HG03439 (cell line): Measurements from ENCODE around the gene BMP2K.
A peak's percentile ranks its signal among the peaks of the same experiment; 100 is the strongest.

Experiments
- ATAC-seq: cut with Tn5 transposase; IDR thresholded peaks from one replicate; pipeline ENCODE4 v1.9.1; 2021; ENCODE audit warnings: mild to moderate bottlenecking, moderate library complexity; ENCODE audit not compliant: unreplicated experiment

The BMP2K gene

GRCh38 chr4:78763763-78764387 lies 12.3 kb upstream of the BMP2K start:
- ATAC-seq = no peak

GRCh38 chr4:78764498-78764961 lies 11.6 kb upstream of the BMP2K start:
- no peak for ATAC-seq

- ATAC-seq = no peak
Observed at GRCh38 chr4:78765432-78766006, 10.6 kb upstream of the BMP2K start.

- no peak for ATAC-seq
Observed at GRCh38 chr4:78766026-78766425, 10.1 kb upstream of the BMP2K start.

- ATAC-seq = peak; percentile 83
Observed at GRCh38 chr4:78766650-78767049, 9.5 kb upstream of the BMP2K start.

GRCh38 chr4:78767350-78767749 lies 8.8 kb upstream of the BMP2K start:
- ATAC-seq = peak; percentile 62

- ATAC-seq = no peak
Observed at GRCh38 chr4:78768452-78769180, 7.5 kb upstream of the BMP2K start.

GRCh38 chr4:78770091-78770642 lies 6.0 kb upstream of the BMP2K start:
- no peak for ATAC-seq

- ATAC-seq = no peak
Observed at GRCh38 chr4:78772526-78773091, 3.5 kb upstream of the BMP2K start.

GRCh38 chr4:78774417-78774816 lies 1.7 kb upstream of the BMP2K start:
- ATAC-seq = no peak

- ATAC-seq = peak; percentile 63
Observed at GRCh38 chr4:78775303-78776078, 659 bp upstream of the BMP2K start.

- ATAC-seq = peak; percentile 31
Observed at GRCh38 chr4:78776729-78777575, 802 bp downstream of the BMP2K start.

- ATAC-seq = no peak
Observed at GRCh38 chr4:78777576-78777940, 1.4 kb downstream of the BMP2K start.

- ATAC-seq = no peak
Observed at GRCh38 chr4:78778530-78778929, 2.4 kb downstream of the BMP2K start.

GRCh38 chr4:78779280-78779679 lies 3.1 kb downstream of the BMP2K start:
- ATAC-seq = no peak

- ATAC-seq = no peak
Observed at GRCh38 chr4:78780093-78780492, 3.9 kb downstream of the BMP2K start.

GRCh38 chr4:78781139-78781538 lies 5.0 kb downstream of the BMP2K start:
- ATAC-seq = no peak

- ATAC-seq = no peak
Observed at GRCh38 chr4:78781924-78782323, 5.8 kb downstream of the BMP2K start.

GRCh38 chr4:78784236-78784865 lies 8.2 kb downstream of the BMP2K start:
- no peak for ATAC-seq
